Activated T-cell treated with anti-CD3 and anti-CD28 coated beads for 1 hour (primary cell): ENCODE results near the gene IDH2.
"Not testable (repeated sequence)": the region's sequence is repeated elsewhere in the genome, so short reads cannot be mapped to it uniquely, and the experiment has no call there.

Experiments
- DNase-seq: peaks from one replicate; pipeline ENCODE4 v3.0.0-alpha.2; 2020; ENCODE audit warnings: low read depth

IDH2 gene

DNA sequence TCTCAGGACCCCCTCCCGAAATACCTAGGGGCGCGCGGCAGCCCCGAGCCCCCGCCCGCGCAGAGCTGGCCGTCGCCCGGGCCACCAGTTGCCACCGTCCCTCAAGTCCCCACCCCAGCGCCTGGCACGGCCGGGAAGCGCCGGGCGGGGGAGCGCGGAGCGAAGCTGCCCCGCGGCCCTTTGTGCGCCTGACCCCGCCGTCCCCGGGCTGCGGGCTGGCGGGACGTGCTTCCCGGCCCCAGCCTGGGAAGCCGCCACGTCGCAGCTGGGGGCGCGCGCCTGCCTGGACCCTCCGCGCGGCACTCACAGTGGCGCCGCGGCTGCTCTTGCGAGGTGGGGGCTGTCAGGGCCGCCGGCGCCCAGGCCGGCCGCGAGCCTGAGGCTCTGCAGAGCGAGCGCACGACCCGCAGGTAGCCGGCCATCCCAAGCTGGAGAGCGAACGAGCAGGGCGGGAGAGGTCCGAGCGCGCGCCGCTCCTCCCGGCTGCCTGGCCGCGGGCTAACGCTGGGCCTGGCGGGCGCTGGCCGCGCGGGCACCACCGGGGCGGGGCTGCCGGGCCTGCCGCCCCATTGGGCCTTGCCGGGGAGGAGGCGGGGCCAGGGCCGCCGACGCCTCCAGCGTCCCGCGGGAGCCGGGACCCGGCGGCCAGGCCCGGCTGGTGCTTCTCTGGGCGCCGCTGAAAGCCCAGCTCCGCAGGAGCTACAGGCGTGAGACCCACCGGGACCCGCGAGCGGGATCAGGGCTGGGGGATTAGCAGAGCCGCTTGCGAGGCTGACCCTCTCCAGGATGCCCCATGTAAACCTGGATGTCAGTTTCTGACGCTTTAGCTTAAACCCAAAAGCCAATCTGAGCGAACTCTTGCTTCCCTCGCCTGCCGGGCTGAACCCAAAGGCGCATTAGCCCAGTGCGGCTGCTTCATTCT is at the start of gene IDH2:
IDH2 (minus strand) TSS at position 500 of the 922 bp plus-strand sequence; CDS start at position 422, 78 bp downstream.
- peak; percentile 57 for DNase-seq

DNA sequence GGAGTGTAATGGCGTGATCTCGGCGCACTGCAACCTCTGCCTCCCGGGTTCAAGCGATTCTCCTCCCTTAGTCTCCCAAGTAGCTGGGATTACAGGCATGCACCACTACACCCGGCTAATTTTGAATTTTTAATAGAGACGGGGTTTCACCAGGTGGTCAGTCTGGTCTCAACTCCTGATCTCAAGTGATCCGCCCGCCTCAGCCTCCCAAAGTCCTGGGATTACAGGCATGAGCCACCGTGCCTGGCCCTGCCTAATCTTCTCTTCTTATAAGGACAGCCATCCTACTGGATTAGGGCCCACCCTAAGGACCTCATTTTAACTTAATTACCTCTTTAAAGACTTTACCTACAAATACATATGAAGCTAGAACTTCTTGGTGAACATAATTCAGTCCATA is 48.3 kb upstream of the IDH2 start:
- DNase-seq: not testable (repeated sequence)

DNA sequence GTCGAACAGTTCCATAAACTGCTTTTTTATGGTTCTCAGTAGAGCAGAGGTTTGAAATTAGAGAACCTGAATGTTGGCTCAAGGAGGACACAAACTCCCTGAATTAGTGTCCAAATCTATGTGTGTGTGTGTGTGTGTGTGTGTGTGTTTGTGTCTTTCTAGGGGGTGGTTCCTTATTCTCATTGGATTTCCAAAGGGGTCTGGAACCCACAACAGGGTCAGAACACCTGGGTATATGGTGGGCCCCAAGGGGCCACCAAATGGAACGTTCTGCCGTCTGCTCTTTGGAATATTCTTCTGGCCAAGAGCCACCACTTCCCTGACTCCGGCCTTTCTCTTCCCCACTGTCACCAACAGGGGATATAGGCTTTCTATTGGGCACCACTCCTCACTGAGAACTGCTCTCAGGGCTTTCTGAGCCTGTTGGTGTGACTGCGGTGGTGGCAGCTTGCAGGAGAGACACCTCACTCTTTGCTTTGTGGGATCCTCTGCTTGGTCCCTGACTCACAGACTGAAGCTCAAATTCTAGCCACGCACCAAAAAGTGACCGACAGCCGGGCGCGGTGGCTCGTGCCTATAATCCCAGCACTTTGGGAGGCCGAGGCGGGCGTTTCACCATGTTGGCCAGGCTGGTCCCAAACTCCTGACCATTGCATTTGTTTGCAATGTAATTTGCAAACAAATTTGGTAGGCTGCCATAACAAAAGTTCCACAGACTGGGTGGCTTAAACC is 47.5 kb upstream of the IDH2 start:
- DNase-seq: no peak

DNA sequence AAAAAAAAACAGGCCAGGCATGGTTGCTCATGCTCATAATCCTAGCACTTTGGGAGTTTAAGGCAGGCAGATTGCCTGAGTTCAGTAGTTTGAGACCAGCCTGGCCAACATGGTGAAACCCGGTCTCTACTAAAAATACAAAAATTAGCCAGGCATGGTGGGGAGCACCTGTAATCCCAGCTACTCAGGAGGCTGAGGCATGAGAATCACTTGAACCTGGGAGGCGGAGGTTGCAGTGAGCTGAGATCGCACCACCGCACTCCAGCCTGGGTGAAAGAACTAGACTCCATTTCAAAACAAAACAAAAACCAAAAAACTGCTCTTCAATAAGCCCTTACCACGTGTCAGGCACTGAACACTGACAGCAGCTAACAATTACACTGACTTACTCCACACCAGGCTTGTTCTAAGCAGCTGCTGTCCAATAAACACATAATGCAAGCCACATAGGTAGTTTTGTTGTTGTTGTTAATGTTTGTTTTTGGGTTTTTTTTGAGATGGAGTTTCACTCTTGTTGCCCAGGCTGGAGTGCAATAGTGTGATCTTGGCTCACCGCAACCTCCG is 44.0 kb upstream of the IDH2 start:
- DNase-seq: not testable (repeated sequence)

DNA sequence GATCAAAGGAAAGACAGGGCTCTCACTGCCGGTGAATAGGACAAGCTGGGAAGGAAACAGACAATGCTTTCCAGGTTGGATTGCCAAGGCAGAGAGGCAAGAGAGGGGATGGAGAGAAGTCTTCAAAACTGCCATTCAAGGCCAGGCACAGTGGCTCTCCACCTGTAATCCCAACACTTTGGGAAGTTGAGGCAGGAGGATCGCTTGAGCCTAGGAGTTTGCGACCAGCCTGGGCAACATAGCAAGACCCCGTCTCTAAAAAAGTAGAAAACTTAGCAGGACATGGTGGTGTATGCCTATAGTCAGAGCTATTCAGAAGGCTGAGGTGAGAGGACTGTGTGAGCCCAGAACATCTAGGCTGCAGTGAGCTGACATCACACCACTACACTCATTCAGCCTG is 43.5 kb upstream of the IDH2 start:
- DNase-seq: no peak

DNA sequence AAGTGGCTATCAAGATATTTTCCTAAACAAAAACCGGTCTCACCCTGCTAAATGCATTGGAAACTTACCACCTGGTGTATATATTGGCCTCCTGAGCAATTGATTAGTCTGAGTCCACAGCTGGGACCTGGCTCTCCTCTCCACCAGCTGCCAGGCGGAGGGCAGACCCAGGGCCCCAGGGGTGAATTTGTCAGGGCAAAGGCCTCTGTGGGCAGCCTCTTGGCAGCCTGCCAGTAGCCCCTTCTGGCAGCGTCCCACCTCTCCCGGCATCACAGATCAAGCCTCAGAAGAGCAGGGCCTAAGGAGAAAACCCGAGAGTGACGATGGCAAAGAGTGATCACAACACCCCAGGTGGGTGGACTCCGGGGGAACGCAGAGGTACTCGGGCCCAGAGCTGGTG is 43.0 kb upstream of the IDH2 start:
- DNase-seq: no peak

DNA sequence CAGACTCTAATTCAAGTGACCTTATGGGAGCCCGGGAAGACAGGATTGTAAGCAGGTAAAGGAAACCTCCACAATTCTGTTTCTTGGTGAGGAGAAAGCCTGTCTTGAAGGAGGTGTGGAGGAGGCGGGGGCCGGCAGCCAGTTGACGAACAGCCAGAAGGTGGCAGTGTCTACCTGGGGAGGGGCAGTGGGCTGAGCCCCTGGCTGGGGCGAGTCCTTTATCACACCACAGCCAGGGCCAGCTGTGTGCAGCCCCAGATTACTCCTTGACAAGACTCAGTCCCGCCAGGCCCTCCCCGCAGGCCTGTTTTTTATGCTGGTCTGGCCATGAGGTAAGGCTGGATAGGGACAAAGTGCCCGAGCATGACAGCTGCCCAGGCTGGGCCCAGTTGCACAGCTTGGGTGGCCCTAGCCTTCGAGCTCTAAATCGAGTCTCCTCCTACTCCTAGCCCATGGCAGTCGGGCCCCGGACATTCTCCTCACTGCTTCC is 40.9 kb upstream of the IDH2 start:
- DNase-seq: peak; percentile 37

DNA sequence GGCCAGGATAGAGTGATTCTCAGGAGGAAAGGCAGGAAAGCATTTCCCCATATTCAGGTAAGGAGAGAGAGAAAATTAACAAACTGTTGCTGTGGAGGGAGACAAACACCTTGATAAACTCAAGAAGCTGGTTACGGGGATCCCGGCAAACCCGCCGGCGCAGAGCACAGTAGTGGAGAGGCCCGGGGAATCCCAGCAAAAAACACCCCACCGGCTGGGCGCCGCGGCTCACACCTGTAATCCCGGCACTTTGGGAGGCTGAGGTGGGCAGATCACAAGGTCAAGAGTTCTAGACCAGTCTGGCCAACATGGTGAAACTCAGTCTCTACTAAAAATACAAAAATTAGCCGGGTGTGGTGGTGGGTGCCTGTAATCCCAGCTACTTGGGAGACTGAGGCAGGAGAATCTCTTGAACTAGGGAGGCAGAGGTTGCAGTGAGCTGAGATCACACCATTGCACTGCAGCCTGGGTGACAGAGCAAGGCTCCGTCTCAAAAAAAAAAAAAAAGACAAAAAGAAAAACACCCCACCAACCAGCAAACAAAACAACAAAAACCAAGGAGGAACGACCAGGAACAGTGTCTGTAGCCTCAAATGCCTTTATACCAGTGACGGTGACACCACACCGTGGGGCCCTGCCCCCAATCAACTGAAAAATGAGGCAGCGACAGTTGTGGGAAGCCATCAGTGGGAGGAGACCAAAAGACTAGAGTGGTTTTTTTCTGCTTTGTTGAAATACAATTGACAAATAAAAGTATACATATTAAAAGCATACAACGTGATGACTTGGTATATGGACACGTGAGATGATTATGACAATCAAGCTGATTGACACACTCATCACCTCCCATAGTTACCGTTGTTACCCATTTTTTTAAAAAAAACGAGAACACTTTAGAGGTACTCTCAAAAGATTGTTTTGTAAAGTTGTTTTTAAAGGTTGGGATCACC is 40.2 kb upstream of the IDH2 start:
- DNase-seq: peak; percentile 11

DNA sequence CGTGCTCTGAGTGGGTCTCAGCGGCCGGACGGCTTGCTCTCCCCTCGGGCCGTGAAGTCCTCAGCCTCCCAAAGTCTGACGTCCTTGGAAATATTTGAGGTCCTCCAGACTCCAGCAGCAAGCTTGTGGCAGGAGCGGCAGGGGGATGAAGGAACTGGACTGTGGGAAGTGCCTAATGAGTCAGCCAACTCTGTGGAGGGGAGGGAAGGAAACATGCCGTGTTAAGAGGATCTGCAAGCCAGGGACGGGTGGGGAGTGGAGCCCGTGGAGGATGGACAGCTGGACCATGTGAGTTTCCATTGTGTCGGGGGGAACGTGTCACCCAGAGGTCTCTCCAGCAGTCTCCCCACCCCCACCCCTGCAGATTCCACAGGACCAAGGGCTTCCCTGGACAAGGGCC is 39.4 kb upstream of the IDH2 start:
- no peak for DNase-seq

DNA sequence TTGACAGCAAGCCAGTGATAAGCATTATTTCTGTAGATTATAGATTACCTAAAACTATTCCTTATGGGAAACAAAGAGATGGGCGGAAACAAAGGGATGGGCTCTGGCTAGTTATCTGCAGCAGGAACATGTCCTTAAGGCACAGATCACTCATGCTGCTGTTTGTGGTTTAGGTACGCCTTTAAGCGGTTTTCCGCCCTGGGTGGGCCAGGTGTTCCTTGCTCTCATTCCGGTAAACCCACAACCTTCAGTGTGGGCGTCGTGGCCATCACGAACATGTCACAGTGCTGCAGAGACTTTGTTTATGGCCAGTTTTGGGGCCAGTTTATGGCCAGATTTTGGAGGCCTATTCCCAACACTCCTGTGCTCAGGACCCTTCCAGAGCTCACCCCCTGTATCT is 37.3 kb upstream of the IDH2 start:
- not testable (repeated sequence) for DNase-seq

DNA sequence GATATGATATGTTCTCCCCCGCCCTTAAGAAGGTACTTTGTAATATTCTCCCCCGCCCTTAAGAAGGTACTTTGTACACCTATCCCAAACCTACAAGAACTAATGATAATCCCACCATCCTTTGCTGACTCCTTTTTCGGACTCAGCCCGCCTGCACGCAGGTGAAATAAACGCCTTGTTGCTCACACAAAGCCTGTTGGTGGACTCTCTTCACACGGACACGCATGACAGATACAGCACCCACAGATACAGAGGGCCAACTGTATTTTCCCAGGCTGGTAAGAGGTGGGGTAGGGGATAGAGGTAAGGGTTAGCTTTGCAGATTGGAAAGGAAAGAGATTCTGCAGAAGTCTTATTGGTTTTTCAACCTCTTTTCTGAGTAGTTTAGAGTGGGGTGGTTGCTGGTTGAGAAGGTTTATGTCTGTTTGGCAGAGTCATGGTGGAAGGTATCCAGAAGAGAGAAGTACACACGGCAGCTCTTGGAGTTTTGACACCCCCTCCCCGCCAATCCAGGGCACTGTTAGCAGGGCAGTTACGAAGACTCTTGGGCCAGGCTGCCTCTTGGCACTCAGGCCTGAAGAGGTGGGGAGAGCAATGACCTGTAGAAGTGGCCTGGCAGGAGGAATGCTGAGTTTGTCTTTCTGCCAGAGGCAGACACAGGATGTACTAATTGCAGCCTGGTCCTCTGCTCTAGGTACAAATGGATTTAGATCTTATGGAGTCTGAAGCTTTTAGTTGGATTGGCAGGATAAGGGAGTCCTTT is 36.0 kb upstream of the IDH2 start:
- no peak for DNase-seq

DNA sequence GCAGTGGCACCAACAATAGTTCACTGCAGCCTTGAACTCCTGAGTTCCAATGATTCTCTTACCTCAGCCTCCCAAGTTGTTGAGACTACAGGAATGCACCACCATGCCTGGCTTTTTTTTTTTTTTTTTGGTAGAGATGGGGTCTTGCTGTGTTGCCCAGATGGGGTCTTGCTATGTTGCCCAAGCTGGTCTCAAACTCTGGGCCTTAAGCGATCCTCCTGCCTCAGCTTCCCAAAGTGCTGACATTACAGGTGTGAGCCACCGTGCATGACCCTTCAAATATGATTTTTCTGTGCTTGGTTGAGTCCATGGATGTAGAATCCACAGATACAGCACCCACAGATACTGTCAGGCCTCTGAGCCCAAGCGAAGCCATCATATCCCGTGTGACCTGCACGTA is 30.2 kb upstream of the IDH2 start:
- no peak for DNase-seq

DNA sequence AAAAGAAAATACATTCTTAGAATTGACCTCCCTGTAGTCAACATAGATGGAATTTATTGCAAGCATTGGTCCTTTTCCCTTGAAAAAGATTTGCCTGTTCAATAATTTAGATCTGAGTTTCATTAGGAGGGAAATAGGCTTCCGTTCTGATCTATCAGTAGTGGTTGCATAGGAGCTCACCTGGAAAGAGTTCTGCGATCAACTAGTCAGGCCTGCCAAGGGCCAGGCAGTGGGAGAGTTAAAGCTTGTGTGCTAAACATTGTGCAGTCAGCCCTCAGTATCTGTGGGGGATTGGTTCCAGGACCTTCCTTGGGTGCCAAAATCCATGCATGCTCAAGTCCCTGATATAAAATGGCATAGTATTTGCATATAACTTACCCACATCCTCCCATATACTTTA is 29.6 kb upstream of the IDH2 start:
- no peak for DNase-seq

DNA sequence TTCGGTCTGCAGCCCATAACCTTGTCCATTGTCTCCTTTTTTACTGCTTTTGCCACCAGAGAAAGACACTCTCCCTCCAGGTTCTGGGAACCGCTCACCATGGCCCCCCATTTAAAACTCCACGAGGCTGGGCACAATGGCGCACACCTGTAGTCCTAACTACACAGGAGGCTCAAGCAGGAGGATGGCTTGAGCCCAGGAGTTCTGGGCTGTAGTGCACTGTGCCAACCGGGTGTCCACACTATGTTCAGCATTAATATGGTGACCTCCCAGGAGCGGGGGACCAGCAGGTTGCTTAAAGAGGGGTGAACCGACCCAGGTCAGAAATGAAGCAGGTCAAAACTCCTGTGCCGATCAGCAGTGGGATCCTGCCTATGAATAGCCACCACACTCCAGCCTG is 28.0 kb upstream of the IDH2 start:
- no peak for DNase-seq

DNA sequence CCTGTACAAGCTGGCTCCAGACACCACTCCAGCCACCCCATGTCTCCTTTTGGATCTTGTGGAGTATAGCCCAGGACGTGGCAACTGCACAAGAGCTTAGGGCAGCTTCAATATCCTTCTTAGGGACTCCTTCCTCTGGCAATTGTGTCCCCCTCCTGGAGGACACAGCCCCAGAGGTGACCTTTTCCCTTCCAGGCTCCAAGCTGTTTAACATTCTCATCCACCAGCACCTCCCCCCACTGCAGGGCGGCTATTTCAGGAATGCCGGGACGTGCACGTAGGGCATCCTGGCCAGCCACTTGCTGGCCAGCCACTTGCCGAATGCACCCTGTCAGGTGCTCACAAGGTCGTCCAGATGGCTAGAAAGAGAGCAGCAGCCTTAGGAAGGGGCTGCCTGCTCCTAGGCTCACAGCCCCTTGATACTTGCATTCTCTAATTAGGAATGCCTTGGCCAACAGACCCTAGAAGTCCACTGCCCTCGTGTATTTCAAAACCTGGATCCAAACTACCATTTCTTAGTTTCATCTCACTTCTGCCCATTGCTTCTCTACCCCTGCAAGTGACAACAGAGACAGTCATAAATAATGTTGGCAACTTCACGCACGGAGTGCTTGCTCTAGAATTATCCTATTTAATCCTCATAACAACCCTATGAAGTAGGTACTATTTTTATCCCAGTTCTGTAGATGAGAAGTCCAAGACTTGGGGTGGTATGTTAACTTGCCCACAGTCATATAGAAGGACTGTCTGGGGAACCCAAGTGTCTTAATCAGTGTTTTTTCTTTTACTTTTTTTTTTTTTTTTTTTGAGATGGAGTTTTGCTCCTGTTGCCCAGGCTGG is 24.5 kb upstream of the IDH2 start:
- DNase-seq: no peak

DNA sequence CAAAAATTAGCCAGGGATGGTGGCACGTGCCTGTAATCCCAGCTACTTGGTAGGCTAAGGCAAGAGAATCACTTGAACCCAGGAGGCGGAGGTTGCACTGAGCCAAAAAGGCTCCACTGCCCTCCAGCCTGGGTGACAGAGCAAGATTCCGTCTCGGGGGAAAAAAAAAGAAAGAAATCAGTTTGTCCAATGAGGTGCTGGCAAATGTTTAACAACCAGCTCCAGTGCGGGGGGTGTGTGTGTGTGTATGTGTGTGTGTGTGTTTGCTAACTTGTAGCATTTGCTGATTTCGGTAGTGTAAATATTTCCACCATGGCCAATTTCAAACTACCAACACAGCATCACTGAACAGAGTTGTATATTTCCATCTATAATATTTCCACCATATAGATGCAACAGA is 23.8 kb upstream of the IDH2 start:
- DNase-seq: no peak

DNA sequence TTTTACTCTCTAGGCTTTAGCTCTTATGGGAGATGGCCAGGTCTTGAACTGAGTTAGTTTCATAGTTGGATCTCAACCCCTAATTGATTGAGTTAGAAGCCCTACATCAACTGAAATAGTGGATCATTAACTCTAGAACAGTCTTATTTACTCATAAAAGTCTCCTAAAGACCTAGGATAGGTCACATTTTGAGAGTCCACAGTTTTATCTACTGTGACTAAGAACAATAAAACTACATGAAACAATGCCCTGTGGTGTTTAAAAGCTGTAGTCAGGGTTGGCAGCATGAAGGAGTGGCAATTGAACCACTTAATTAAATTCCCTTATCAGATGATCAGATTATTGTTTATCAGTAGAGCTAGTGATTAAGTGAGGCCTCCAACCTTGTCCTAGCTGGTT is 22.2 kb upstream of the IDH2 start:
- DNase-seq: no peak

DNA sequence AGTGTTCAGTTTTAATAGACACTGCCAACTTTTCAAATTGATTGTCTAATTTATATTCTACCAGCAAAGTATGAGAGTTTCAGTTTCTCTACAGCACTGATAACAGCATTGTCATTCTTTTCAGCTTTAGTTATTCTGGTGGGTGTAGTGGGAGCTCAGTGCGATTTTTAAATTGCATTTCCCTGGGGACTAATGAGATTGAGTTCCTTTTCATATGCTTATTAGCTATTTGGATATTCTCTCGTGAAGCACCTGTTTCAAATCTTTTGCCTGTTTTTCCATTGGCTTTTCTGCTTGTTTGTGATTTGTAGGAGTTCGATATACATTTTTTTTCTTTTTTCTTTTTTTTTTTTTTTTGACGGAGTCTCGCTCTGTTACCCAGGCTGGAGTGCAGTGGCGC is 18.8 kb upstream of the IDH2 start:
- DNase-seq: no peak

DNA sequence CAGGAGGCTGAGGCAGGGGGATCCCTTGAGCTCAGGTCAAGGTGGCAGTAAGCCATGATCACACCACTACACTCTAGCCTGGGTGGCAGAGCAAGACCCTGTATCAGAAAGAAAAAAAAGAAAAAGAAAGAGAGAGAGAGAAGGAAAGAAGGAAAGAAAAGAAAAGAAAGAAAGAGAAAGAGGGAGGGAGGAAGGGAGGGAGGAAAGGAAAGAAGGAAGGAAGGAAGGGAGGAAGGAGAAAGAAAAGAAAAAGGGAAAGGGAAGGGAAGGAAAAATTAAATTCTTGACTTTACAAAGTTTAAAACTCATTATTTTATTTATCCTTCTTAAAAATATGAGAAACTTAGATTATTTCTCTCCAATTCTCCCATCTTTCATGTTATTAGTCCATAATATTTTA is 17.1 kb upstream of the IDH2 start:
- DNase-seq: no peak

DNA sequence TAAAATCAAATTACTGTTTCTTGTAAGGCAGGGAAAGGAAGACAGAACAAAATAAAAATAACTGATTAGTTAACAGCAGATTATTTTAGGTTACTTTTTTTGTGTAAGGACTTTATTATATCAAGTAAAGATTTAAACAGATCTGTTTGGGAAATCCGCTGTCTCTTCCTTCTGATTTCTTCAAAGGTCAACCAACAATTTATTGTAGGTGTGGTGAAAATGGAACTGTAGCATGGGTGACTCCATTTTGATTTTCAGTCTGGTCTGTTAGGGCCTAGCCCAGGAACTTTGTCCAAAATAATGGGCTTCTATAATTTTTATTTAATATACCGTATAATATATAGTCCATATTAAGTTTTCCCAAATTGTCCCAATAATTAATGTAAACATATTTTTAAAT is 13.5 kb upstream of the IDH2 start:
- no peak for DNase-seq
